Islet precursor cell (in vitro differentiated cells): Measurements from ENCODE around the gene SBSN.

Experiments used
- DNase-seq: peaks from one replicate; pipeline ENCODE4 v3.0.0-alpha.2; 2018

Gene SBSN

DNA sequence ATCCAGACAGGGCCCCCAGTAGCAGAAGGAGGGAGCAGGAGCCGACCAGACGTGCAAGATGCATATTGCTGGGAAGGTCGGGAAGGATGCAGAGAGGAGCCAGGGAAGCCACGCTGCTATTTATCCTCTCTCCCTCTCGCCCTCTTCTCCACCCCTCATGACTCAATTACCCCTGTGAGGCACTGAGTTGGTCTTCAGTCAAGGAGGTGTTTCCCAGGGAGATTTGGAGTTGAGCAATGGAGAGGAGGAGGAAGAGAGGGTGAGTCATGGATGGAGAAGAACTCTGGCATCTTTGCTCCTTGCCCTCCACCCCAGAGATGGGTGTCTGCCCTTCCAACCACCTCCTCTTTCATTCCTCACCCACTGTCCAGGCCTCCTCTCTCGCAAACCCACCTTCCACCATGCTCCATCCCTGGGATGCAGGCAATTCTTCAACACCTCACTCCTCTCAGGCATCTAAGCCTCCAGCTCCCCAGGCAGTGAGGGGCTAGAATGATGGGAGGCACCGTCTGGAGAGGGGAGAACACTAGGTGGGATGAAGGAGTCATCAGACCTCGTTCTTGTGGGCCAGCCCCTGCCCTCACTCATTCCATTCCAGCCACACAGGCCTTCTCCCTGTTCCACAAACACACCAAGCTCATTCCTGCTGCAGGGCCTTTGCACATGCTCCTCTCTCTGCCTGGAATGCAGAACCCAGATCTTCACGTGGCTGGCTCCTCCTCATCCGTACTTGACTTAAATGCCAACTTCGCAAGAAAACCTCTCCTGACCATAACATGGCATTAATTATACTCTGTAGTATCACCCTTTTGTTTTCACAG is at the start of gene SBSN:
Gene SBSN, minus strand, starts transcription at position 94 of the 821 bp plus-strand sequence. Its CDS starts 30 bp downstream, at position 64.
- no peak for DNase-seq

DNA sequence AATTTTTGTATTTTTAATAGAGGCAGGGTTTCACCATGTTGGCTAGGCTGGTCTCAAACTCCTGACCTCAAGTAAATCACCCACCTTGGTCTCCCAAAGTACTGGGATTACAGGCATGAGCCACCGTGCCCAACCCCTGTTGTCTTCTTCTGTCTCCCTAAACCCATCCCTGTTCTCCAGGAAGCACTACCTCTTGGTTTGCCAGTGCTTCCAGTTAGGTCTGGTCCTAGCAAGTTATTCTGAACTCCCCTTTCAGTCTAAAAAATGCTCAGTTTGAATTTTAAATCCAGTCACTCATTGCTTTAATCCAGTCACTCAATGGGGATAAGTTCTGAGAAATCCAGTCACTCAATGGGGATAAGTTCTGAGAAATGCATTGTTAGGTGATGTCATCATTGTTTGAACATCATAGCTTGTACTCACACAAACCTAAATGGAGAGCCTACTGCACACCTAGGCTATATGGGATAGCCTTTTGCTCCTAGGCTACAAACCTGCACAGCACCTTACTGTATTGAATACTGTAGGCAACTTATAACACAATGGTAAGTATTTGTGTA is 43.4 kb upstream of the SBSN start:
- DNase-seq = no peak

DNA sequence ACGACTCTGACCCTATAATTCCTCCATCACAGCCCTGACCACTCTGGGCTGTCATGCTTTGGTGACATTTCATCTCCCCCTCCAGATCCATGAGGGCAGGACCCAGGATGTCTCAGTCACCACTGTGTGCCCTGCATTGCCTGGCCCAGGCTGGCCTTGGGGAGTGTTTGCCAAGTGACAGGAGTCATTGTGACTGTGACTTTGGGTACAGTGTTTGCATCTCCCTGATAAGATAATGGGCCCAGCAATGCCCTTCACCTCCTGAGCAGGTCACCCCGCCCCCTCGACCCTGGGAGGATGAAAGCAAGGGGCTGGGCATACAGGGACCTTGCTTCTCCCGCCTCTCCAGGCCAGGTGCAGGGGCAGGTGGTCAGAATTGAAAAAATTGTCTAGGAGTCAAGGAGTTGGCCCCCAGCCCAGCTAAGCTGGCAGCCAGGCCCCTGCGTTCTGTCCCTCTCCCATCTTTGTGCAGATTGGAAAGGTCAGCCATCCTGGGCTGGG is 41.2 kb upstream of the SBSN start:
- no peak for DNase-seq

- DNase-seq = no peak
Measured at GRCh38 chr19:35566738-35567137, 38.6 kb upstream of the SBSN start.

DNA sequence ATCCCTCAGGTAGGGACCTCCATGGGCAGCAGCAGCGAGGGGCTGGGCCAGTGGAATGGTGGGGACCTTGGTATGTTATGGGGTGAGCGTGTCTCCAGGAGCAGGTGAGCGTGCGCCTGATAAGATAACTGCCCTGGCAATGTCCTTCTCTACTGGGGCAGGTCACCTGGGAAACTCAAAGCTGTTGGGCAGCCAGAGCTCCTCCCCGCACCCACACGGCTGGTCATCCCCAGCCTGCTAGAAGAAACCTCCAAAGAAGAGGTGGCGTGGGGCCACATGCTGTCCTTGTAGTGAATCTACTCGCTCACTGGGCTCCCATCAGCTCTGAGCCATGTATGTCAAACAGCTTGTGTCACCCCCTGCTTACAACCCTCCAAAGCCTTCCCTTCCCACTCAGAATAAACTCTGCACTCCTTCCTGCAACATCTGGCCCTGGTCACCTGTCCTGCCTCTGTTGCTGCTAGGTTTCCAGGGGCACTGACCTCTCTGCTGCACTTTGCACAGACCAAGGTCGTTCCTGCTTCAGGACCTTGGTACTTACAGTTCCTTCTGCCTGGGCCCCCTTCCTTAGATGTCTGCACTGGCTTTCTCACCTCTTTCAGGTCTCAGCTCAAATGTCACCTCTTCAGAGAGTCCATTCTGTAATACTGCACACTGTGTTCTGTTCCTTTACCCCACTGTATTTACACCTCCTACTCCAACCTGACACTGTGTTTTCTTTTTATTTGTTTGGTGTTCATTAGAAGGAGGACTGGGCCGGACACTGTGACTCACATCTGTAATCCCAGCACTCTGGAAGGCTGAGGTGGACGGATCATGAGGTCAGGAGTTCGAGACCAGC is 37.1 kb upstream of the SBSN start:
- DNase-seq = peak; percentile 26

DNA sequence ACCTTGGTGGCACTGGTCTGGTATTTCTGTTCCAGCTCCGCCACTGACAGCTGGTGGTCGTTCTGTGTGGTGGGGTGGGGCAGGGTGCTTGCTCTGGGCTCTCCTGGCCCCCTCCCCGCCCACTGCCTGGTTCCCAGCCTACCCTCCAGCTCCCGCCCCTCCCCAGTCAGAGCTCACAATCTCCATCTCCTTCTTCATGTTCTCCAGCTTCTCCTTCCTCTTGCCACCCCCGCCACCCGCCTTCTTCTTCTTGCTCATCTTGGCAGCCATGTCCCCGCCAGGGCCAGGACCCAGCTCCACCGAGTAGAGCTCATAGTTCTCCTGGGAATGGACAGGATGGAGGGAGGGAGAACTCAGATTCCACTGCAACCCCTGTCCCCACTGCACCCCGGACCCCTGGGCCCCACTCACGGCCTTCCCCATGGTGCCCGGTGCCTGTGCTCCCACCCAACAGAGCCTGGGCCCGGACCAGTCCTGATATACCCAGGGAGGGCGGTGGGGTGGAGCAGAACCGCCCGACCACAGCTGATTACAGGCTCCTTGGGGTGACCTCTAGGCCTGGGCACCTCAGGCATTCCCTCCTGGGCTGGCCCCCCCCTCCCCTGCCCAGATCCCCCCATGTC is 35.2 kb upstream of the SBSN start, which contains the start of gene ATP4A:
Gene ATP4A, minus strand, starts transcription at position 452 of the 623 bp plus-strand sequence. Its CDS starts 29 bp downstream, at position 423.
- DNase-seq = peak; percentile 29

- DNase-seq = no peak
Measured at GRCh38 chr19:35562776-35563175, 34.7 kb upstream of the SBSN start.

DNA sequence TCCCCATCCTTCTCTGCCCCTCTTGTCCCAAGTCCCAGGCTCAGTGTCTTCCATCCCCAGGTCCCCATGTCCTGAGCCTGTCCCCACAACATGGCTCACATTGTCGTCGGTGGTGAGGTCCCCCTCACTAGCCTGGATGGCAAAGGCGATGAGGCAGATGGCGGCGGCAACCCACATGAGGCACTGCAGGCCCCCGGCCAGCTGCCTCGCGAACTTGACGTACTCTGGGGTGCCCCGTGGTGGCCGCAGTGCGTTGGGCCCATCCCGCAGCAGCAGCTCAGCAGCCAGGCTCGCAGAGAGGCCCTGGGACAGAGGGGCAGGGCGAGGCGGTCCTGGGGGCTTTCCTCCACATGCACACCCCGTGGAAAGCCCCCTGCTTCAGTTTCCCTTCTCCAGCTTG is 34.2 kb upstream of the SBSN start:
- DNase-seq = peak; percentile 50

- DNase-seq = no peak
Measured at GRCh38 chr19:35561436-35561835, 33.3 kb upstream of the SBSN start.

GRCh38 chr19:35560677-35561076 is 32.6 kb upstream of the SBSN start:
- peak; percentile 41 for DNase-seq

GRCh38 chr19:35560271-35560670 is 32.2 kb upstream of the SBSN start:
- peak; percentile 41 for DNase-seq

- peak; percentile 40 for DNase-seq
Measured at GRCh38 chr19:35559781-35560180, 31.7 kb upstream of the SBSN start.

GRCh38 chr19:35559281-35559659 is 31.2 kb upstream of the SBSN start:
- DNase-seq = peak; percentile 45

GRCh38 chr19:35558400-35559280 is 30.5 kb upstream of the SBSN start:
- peak; percentile 47 for DNase-seq

DNA sequence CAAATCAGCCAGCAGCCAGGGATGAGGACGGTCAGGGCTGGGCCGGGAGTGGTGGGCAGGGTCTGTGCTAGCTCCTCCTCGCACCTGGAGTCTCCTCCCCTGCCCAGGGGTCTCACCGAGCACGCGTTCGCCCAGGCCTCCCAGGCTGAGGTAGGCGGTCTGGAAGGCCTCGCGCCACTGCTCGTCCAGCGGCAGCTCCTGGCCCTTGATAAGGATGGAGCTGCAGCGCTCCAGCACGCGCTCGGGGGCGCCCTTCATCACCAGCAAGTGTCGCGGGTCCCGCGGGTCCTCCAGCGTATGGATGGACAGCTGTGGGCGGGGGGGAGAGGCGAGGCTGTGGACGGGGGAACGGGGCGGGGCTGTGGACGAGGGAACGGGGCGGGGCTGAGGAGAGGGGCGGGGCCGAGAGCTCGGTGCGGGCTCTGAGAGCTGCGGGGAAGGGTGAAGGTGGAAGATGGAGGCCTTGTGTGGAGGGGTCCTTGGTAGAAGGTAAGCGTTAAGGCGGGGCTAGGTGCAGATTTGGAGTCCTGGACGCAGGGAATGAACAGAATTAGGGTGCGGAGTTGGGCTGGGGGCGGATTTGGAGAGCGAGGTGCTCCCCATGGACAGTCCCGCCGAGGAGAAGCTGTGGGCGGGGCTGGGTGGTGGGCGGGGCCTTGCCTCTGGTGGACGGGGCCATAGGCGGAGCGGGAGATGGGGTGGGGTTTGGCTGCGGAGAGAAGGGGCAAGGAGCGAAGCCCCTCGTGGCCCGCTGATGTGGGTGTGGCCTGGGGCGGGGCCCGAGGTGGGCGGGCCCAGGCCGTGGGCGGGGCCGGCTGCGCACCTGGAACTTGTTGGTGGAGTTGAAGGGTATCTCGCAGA is 29.7 kb upstream of the SBSN start:
- DNase-seq = peak; percentile 91

GRCh38 chr19:35556846-35557538 is 28.9 kb upstream of the SBSN start:
- DNase-seq = peak; percentile 37

DNA sequence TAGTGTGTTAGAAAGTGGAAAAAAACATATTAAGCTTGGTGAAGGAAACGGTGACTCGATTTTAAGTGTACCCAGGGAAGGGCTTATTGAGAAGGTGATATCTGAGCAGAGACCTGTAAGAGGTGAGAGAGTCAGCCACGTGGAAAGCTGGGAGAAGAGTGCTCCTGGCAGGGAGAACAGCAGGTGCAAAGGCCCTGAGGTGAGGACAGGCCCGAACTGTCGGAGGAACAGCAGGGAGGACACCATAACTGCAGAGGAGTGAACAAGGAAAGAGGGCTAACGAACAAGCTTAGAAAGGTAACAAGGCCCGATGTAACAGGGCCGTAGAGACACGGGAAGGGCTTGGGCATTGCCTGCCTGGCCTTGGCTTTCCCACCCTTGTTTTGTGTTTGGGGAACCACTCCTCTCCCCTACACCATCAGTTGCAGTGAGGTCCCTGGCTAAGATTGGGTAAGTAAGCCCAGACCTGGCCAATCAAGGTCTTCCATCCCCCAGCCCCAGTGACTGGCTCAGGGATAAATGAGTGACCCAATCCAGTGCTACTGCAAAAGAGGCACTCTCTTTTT is 28.0 kb upstream of the SBSN start:
- peak; percentile 27 for DNase-seq

DNA sequence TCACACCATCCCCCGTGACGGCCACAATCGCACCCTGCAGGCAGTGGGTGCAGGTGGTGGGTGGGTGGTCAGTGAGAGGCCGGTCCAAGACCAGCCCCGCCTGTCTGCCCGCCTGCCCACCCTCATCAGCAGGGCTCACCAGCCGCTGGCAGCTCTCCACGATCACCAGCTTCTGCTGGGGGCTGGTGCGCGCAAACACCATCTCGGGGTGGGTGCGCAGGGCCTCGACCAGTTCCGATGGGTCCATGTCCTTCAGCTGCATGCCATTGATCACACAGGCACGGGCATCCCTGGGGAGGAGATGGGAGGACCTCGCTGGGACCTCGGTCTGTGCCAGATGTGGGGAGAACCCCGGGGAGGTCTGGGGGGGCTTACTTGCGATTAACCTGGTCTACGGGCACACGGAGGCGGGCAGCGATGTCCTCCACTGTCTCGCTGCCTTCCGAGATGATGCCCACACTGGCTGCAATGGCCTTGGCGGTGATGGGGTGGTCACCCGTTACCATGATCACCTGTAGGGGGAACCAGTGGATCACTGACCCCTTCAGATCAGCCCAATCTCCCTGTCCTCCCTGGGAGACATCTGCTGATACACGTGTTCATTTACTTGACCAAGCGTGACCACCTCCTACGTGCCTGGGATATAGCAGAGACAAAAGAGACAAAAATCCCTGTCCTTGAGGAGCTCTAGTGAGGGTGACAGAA is 27.3 kb upstream of the SBSN start:
- DNase-seq = peak; percentile 76

DNA sequence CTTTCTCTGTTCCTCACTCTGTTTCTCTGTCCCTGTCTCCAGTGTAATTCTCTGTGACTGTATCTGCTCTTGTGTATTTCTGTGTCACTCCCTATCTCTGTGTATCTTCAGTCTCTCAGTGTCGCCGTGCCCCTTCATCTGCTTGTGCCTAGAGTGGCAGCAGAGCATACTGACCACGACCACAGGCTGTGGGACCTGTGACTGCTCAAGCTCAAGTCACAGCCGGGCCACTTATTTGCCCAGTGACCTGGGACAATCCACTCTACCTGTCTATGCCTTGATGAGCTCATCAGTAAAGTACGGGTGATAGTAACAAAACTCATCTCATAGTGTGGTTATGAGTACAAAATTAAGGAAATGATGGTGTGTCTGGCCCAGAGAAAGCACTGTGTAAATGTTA is 26.0 kb upstream of the SBSN start:
- no peak for DNase-seq
